GM19372 (cell line): ENCODE results near the gene ASXL1.
A peak's percentile ranks its signal among the peaks of the same experiment; 100 is the strongest.

ENCODE experiments used
- ATAC-seq: cut with Tn5 transposase; IDR thresholded peaks from one replicate; pipeline ENCODE4 v1.9.1; 2021; ENCODE audit warnings: mild to moderate bottlenecking, low read depth, moderate library complexity; ENCODE audit not compliant: unreplicated experiment

The ASXL1 gene

GRCh38 chr20:32449890-32450401, 91.8 kb downstream of the ASXL1 start:
- ATAC-seq = no peak

GRCh38 chr20:32450484-32451061, 92.4 kb downstream of the ASXL1 start:
- no peak for ATAC-seq

- no peak for ATAC-seq
Observed at GRCh38 chr20:32451340-32451681, 93.2 kb downstream of the ASXL1 start.

DNA sequence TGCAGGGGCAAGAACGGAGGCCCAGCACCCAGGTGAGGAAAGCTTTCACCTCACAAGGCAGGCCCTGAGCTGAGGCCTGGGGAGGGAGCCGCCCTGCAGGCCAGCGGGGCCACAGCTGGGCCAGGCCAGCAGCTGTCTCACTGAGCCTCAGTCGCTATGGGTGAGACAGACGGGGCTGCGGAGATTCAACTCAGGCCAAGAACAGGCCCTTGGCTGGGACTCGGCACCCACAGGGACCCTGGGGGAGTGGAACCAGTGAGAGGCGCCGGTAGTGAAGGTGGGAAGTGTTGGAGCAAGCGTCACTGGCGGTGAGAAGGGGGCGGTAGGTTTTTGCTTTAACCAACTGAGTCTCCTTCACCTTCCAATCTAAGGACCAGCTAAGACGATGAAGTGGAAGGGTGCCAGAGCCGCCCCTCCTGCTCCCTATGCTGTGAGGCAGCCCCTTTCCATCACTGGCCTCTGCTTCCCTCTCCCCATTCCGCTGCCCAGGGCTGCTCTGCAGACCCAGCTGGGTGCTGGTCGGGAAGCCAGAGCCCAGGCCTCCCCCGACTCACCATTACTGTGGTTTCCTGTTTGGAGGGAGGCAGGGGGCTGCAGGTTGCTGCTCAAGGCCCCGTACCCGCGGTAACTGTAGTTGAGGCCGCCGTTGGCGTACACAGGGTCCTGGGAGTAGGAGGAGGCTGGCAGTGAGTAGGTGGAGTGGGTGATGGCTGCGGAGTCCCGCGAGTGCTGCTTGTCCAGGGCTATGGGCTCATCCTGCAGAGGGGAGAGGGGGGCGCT, 93.7 kb downstream of the ASXL1 start:
- ATAC-seq = no peak

GRCh38 chr20:32452776-32453466, 94.8 kb downstream of the ASXL1 start:
- no peak for ATAC-seq

- ATAC-seq = no peak
Observed at GRCh38 chr20:32453467-32454163, 95.5 kb downstream of the ASXL1 start.

DNA sequence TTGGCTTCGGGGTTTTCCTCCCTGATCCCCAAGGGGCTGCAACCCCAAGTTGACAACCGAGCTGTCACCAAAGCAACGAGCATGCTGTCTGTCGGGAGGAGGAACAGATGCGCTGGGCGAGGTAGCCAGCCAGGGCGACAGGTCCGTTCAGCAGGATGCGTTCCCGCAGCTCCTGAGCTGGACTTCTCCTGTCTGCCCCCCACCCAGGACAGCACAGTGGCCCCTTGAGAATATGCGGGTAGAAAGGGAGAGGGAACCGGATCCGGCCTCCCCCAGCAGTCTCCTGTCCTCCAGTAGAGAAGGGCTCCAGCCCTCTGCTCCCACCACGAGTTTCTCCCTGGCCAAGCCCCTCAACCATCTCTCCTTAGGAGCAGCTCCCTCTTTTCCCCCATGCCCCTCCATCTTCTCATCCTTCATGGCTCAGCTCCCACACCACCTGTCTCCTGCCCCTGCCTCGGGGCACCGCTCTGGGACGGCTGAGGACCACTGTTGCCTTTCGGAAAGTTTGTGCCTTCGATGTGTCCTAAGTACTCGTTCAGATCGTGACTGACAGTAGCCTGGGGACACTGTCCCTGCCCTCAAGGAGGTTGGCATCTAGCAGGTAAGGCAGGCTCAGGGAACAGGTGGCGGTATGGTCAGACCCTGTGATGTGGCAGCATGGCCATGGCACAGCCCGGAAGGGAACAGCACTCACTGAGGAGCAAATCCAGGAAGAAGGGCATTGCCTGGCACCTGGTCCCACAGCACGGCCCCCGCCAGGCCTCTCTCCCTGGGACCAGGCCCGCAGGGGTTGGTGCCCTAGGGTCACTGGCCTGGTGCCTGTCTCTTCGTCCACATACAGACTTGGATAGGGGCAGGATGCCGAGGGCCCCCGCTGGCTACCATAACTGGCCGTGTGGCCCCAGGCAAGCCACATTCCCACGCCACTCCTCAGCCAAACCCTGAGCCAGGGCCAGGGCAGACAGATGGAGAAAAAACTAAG, 96.3 kb downstream of the ASXL1 start:
- ATAC-seq = no peak

DNA sequence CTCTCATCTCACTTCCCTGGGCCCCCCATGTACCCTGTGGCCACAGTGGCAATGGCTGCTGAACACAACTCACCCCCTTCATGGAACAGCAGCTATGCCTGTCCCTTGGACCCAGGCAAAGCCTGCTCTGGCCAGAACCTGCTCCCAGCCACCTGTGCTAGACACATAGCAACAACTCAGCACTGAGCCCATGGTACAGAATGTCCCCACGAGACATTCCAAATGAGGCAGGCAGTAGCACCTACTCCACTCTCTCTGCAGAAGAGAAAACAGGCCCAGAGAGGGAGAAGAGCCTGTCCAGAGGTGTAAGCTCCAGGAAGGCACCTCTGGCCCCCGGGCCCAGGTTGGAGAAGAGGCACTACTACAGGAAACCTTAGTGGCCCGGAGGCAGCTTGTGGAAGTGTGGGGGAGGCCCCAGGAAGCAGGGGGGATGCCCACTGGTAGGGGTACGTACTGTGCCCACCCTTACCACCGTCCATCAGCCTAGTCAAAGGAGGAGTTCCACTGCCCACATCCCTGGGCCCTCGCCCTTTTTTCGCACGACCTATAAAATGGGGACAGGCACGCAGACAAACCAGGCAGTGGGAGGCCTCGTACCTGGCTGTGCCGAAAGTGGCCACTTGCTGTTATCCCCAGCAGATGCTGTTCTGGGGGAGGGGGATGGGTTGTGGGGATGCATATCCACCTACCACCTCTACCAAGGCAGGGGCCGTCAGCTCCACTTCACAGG, 97.2 kb downstream of the ASXL1 start:
- no peak for ATAC-seq

GRCh38 chr20:32455901-32456701, 98.0 kb downstream of the ASXL1 start:
- no peak for ATAC-seq

DNA sequence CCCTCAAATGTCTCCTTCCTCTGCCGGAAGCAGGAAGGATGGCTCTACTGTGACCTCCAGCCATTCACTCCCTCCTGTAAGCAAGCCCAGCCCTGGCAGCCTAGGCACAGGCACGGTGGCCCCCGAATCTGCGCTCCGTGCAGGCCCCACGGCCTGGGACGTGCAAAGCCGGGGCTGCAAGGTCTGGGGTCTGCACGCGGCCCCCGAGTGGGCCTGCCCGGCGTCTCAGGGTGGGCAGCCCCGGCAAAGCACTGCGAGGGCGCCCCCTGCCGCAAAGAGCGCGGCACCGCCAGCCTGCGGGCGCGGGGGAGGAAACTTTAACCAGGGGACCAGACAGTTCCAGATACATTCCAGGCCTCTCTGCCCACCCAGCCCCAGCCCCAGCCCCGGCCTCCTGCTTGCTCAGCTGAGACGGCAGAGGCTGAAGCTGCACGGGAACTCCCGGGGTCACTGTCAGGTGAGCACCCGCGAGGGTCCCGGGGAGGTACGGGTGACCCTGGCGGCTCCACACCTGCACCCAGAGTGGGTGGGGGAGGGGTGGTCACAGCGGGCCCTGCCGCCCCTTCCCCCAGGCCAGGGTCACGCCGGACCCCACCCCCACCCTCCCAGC, 98.8 kb downstream of the ASXL1 start:
- ATAC-seq = peak; percentile 38

- peak; percentile 74 for ATAC-seq
Observed at GRCh38 chr20:32457479-32457986, 99.4 kb downstream of the ASXL1 start.

GRCh38 chr20:32458061-32458836, 100.1 kb downstream of the ASXL1 start:
- ATAC-seq = no peak

GRCh38 chr20:32458837-32459220, 100.7 kb downstream of the ASXL1 start:
- ATAC-seq = no peak

DNA sequence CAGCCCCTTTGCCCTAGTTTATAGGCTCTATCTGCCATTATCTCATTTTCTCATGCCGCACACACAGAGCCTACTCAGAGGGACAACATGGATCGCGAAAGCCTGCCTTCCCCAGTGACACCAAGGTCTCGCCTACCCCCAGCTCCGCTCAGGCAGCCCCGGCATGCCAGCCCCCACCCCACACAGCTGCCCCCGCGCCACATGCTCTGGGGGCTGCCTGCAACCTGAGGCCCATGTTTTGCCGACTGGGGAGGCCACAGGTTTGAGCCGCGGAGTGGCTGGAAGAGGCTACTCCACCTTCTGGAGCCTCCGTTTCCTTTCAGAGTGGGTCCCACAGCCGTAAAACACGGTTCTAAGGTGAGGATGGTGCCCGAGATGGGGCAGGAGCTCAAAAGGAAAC, 102.1 kb downstream of the ASXL1 start:
- no peak for ATAC-seq

- no peak for ATAC-seq
Observed at GRCh38 chr20:32460683-32461320, 102.7 kb downstream of the ASXL1 start.

- no peak for ATAC-seq
Observed at GRCh38 chr20:32461836-32462600, 103.9 kb downstream of the ASXL1 start.
